IPS-NIHi7 (cell line): ENCODE data around the gene MAP1A.
"Not testable (repeated sequence)": the region's sequence is repeated elsewhere in the genome, so short reads cannot be mapped to it uniquely, and the experiment has no call there.

ENCODE experiments used
- DNase-seq: peaks from one replicate; pipeline ENCODE4 v3.0.0; 2012; ENCODE audit warnings: mixed read lengths; ENCODE audit errors: extremely low spot score

MAP1A gene

DNA sequence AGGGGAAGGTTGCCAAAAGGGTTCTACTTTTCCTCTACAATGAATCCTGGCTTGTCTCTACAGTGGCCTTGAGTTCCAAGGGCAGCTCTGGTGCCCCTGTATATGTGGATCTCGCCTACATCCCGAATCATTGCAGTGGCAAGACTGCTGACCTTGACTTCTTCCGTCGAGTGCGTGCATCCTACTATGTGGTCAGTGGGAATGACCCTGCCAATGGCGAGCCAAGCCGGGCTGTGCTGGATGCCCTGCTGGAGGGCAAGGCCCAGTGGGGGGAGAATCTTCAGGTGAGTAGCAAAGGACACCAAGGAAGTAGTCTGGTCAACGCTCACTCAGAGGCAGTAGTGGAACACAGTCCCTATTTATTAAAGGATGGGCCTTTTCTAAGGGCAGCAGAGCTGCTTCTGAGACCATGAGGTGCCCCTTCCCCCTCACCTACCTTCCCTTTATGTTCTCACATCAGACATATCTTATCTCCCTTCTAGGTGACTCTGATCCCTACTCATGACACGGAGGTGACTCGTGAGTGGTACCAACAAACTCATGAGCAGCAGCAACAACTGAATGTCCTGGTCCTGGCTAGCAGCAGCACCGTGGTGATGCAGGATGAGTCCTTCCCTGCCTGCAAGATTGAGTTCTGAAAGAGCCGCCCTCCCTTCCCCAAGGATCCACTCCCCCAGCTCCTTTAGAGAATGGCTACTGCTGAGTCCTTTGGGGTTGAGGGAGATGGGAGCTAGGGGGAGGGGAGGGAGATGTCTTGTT lies 12.4 kb downstream of the MAP1A start:
- DNase-seq, result no peak

- no peak for DNase-seq
Measured at GRCh38 chr15:43531018-43531670, 13.7 kb downstream of the MAP1A start.

- not testable (repeated sequence) for DNase-seq
Measured at GRCh38 chr15:43532826-43533225, 15.4 kb downstream of the MAP1A start.

DNA sequence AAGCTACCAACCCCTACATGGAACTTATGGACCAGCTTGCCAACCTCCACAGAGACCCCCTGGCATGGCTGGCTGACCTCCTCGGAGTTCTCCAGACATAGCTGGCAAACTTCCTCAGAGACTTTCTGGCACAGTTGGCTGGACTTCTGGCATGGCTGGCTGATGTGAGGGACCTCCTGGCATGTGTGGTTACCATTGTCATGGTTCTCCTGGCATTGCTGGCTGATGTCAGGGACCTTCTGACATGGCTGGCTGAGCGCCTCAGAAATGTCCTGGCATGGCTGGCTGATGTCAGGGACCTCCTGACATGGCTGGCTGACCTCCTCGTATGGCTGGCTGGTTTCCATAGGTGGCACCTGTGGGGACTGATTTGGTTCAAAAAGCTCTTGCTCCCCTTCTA lies 17.5 kb downstream of the MAP1A start:
- no peak for DNase-seq

- DNase-seq, result no peak
Measured at GRCh38 chr15:43538091-43538490, 20.7 kb downstream of the MAP1A start.

DNA sequence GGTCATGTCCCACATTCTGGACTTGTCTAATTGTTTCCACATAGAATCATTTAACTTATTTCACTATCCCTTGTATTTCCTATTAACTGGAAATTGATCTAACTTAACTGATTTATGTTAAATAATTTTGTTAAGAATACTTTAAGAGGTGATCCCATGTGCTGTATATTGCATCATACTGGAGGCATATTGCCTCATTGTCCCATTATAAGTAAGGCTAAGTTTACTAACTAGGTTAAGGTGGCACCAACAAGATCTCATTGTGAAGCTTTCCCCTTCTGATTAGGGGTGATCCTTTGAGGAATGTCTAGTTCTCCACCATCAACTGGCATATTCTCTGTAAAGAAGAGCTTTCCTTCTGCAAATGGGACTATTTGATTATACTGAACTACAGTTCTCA lies 24.4 kb downstream of the MAP1A start:
- no peak for DNase-seq

GRCh38 chr15:43544266-43544665 lies 26.9 kb downstream of the MAP1A start:
- DNase-seq, result no peak

- DNase-seq, result no peak
Measured at GRCh38 chr15:43545426-43545825, 28.0 kb downstream of the MAP1A start.

DNA sequence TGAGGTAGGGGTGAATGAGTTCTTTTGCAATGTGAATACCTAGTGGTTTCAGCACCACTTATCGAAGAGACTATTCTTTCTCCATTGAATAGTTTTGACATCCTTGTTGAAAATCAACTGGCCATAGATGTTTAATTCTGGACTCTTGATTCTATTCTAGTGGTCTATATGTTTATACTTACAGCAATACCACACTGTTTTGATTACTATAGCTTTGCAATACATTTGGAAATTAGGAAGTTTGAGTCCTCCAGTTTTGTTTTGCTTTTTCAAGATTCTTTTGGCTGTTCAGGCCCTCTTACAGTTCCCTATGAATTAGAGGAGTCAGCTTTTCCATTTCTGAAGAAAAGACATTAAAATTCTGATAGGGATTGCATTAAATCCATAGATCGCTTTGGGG lies 30.1 kb downstream of the MAP1A start:
- DNase-seq, result no peak

- DNase-seq, result no peak
Measured at GRCh38 chr15:43550527-43551363, 33.3 kb downstream of the MAP1A start.

GRCh38 chr15:43552256-43552655 lies 34.8 kb downstream of the MAP1A start:
- DNase-seq, result no peak

GRCh38 chr15:43552986-43553385 lies 35.6 kb downstream of the MAP1A start:
- DNase-seq, result no peak

DNA sequence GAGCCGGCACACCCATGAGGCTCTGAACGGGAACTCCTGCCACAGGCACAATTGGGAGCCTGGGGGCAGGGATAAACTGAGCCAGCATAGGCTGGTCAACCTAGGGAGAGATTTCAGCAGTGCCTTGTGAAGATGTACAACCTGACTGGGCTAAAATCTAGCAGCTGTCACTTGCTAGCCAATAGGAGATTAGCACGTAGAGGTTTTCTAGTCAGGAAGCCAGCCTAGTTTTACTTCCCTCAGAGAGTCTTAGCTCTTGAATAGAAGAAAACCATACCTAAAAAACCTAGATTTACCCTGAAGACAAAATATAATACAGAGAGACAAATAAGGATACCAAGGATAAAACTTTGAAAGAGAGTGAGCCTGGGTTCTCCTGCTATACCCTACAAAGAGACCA lies 45.3 kb downstream of the MAP1A start:
- DNase-seq, result not testable (repeated sequence)

DNA sequence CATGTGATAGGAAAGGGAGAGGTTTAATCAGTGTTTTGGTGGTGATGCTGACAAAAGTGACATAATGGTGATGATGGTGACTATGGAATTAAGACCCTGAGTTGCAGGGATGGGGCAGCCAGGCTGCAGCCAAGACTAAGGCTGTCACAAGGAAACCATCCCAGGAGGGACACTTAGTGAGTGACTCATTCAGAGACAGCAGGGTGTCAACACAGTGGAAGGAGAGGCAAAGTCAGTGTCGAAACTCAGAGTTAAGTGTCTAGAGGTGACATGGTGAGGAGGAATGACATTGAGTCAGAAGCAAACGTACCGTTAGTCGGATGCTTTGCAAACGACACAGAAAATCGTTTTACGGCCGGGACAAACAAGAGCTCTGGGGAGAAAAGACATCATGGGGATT lies 46.4 kb downstream of the MAP1A start:
- not testable (repeated sequence) for DNase-seq

DNA sequence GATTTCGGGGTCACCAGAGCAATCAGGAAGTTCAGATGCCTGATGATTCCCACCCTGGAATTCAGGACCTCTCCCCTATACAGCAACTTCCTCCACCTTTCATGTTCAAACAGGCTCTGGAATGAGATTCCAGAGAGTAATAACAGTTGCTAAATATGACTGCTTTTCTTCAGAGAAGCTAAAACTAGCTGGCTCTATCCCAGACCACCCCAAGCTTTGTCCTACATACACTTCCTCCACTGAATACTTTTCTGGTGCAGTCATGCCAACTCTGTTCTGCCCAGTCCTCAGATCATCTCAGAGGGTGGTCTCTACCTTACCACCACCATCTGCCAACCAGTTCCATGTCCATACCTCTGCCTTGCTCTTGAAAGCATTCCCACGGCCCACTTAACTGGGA lies 49.2 kb downstream of the MAP1A start:
- not testable (repeated sequence) for DNase-seq

DNA sequence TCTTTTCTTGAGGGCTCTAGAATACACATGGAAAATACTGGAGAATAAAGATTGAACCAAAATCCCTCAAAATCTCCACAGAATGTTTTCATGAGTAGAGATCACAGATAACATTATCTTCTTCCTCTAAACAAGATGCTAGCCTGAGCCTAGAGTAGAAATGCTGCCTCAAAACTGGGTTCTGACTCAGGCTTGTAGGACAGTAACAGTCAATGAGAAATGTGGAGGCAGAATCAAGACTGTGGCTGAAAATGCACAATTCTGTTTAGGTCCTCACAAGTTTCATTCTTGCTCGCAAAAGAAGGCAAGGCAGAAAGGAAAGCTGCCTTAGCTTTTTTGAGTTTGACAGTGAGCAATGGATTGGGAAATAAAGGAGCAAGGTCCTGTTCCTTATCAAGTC lies 57.2 kb downstream of the MAP1A start:
- DNase-seq, result not testable (repeated sequence)
